GM21367 (cell line): Measurements from ENCODE around the gene PNPLA1.

Experiments
- ATAC-seq: cut with Tn5 transposase; IDR thresholded peaks from one replicate; pipeline ENCODE4 v1.9.1; 2021; ENCODE audit not compliant: unreplicated experiment

The PNPLA1 gene

DNA sequence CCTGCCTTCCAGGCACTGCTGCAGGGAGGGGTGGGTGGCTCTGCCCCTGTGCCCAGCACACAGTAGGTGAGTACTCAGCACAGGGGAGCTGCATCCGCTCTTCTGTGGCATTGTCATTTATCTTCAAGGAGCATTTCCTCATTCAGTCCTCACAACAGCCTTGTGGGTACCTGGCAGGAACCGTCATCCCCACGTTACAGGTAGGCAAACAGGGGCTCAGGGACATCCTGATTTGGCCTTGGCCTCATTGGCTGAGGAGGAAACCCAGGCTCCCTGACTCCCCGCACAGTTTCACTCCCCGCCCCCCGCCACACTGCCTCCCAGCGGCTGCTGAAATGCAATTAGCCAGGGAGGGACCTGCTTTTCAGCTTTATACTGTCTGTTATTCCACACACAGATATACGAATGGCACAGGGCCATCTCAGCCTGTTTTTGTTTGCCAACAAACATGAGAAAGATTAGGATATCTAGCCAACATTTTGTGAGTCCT lies 24.2 kb upstream of the PNPLA1 start:
- no peak for ATAC-seq

DNA sequence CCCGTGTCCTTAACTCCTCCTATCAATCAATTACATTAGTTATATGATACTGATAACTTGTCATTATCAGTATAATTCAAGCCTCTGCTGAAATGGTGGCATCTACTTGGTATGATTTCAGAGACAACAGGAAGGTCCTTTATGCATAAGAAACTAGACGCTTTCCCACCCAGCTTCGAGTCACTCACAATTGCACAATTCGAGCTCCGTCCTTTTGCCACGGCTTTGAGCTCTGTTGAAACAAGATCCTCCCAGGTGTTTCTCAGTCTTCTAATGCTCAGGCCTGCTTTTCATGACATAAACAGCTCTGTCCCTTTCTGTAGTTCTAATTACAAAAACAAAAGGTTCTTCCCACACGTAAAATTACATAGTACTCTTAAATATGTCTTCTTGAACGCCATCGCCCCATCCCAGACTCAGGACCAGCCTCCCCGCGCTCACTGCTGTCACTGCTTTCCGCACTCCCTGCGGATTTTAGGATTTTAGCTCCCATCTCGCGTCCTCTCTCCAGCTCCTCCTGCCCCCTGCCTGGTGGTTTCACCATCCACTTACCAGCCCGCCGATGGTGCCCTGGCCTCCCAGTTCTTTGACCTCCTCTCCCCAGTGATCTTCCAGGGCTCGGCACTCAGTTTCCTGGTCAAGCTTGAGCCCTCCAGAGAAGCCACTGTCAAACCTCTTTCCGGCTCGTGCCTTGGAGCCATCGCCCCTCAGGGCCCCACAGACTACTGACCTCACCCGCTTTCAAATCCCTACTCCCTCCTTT lies 23.2 kb upstream of the PNPLA1 start:
- ATAC-seq: no peak

DNA sequence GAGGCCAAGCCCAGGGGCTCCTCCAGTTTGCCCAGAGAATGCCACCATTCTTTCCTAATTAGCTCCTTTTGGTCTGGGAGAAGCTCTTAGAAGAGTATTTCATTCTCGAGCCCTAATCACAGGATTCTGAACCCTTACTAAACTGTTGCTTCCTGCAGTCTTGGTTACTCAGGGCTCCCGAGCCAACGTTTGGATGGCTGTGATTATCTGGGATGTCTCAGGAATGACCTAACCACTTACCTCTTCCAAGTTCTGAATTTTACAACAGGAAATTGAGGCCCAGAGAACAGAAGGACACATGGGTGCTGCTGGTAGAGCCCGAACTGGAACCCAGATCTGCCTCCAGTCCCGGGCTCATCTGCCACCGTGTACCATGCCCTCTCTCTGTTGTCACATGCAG lies 22.2 kb upstream of the PNPLA1 start:
- ATAC-seq: no peak

DNA sequence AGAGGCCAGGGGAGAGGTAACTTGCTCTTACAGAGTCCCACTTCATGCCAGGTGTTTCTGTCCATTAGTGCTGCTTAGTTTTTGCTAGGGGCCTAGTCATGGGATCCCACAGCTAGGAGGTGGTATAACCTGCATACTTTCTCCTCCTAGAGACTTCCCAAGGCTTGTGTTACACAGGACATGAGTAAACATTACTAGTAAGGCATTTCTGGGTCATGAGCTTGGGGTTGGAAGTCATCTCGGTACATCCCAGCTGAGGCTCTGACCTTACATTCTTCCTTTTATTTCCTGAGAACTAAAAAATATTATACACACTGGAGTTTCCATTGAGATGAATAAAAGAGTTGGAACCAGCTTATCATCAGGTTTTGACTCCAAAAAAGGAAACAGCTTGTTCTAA lies 20.9 kb upstream of the PNPLA1 start:
- ATAC-seq: no peak

DNA sequence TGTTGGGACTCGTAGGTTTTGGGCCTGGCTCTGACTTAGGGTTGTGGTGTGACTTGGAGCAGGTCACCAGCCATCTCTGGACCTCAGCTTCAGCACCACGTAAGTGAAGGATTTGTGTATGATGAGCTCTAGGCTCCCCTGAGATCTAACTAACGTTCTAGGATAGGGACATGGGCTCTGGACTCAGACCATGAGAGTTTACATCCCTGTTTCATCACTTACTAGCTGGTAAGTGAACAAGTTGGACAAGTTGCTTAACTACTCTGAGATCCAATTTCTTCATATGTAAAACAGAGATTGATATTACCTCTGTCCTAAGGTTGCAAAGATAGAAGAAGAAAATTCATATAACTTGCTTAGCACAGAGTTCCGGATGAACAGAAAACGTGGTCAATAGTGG lies 20.3 kb upstream of the PNPLA1 start:
- no peak for ATAC-seq

DNA sequence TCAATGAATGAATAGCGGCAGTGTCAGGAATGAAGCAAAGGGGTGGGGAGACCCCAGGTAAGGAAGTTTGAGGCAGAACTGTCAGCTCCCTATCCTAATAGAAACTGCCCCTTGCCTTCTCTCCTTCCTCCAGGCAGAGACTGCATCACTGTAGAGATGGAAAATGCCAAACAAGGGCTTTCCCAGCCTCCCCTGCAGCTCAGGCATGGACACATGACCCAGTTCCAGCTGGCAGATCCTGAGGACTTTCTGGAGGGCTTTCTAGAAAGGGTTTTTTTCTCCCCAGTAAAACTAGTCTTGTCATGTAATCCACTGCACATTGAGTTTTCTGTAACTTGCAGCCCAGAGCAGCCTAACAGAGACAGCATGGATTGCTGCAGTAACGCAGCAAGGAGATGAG lies 17.9 kb upstream of the PNPLA1 start:
- ATAC-seq: no peak

DNA sequence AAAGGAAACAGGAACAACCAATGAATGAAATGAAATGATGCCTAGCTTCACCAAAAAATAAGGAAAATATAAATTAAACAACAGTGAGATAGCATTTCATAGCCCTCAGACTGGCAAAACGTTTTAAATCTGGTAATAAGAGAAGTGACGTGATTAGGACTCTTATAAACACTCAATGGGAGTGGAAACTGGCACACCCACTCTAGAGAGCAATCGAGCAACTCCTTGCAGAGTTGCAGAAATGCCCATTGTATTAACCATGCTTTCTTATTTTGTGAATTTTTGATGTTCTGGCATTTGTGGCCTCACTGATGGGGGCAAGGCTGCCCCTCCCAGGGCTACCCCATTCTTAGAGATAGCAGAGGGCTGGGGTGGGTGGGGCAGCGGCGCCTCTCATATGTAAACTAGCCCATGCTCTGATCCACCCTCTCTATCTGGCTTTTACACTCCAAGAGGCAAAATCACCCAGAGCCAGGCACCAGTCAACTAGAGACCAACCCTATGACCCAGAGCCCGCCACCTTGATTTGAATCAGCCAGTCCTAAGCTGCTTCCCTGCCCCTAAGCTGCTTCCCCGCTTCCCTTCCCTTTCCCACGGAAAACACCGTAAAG lies 6.4 kb upstream of the PNPLA1 start:
- no peak for ATAC-seq

DNA sequence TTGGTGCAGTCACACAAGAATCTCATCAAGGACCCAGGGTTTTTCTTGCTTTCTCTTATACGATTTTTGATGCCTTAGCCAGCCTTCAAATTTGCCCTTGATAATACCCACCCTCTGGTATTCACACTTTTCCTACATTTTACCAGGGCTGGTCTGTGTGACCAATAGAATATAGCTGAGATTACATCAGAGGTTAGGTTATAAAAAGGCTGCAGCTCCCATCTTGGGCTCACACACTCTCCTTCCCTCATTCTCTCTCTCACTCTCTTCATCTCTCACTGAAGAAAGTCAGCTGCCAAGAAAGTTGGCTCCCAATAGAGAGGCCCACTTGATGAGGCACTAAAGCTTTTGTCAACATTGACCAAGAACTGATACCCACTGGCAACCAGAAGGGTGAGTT lies 4.1 kb upstream of the PNPLA1 start:
- ATAC-seq: no peak

DNA sequence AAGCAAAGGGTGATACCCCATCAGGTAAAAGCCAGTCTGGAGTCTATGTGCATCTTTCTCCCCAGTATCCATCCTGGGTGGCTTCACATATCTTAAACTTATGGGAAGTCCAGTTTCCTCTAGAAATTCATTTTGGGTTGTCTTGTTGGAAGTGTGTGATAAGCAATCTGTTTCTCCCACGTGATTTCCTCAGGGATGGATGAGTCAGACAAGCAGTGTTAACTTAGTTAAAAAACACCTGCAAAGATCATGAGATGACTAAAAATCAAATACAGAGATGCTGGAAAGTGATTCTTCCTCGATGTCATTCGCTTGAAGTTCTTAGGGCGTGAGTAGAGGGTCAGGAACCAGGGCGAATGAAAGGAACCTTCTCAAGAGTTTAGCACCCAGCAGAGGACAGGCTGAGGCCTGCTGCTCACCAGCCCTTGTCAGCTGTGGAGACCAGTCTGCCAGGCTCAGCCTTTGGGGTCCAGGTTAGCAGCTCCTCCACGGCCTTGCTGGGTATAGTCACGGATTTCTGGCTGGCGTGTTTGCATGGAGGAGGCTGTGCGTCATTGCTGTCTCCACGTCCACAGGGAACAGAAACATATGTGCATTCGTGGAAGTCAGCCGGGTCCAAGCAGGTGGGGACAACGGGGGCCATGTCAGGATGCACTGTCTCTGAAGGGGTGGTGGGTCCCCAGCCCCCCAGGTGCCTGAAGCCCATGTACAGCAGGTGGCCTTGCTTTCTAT lies 2.8 kb upstream of the PNPLA1 start:
- ATAC-seq: no peak

DNA sequence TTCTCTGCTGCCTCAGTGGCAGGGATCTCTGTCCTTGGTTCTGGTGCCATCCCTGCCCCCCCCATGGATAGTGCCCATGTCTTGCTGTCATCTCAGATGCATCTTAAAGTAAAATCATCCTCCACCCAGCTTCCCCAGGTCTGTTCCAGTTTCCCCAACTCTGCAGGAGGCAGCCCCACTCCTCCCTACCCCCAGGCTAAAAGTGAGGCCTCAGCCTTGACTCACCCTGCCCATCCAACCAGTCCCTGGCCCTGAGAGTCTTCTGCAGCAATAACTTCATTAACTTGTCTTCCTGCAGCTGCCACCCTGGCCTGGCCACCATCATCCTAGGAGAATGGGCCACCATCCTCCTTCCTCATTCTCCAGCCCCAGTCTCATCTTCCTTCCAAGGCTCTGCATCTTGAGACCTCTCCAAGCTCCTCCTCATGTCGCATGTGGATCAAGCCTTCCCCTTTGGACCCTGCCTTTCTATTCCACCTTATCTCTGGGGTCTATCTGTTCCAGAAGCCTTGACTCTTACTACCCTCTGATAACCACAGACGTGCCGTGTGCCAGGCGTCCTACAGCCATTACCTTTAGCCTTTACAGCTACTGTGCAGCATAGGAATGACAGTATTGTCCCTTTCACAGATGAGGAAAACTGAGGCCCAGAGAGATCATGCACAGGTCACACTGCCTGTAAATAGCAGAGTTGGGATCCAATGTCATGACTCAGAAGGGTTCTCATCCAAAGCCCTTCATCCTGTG lies 2.0 kb upstream of the PNPLA1 start:
- ATAC-seq: no peak

DNA sequence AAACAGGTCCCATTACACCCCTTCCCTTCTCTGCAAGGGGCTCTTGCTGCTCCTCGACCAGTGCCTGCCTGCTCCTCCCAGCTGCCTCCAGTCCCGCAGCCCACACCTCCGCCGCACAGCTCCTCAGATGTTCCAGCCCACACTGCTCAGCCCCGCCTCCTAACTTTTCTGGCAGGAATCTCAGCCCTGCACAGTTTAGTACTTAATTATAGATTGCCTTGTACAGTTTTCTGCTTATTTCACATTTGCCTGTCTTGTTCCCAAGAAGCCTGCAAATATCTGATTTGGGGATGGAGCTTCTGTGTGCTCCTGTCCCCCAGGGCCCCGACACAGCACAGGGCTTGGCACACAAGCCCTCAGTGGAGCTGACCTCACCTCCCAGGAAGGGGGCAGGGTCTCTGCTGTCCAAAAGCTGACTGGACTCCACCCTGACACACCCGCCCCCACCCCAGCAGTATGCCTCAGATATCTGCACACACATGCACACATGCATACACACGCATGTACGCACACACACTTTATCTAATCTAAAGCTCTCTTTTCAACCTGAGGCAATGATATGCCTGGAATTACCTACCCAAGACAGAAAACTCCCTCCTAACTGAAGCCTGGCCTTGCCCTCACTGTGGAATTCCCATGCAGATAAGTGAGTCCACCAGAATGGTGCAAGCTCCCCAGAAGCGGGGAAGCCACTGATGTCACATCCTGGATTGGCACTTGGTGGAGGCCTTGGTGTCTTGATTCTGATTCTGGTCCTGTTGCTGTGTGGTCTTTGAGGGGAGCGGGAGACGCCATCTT lies 1.2 kb upstream of the PNPLA1 start:
- ATAC-seq: no peak

DNA sequence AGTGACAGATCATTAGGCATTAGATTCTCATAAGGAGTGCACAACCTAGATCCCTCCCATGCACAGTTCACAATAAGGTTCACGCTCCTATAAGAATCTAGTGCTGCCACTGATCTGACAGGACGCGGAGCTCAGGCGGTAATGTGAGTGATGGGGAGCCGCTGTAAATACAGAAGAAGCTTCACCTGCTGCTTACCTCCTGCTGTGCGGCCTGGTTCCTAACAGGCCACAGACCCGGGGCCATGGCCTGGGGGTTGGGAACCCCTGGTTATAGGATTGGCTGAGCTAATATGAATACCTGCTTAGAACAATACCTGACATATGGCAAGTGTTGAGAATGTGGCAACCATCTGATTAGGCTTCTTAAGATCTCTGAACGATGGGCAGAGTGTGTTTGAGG lies 2.4 kb downstream of the PNPLA1 start:
- no peak for ATAC-seq

DNA sequence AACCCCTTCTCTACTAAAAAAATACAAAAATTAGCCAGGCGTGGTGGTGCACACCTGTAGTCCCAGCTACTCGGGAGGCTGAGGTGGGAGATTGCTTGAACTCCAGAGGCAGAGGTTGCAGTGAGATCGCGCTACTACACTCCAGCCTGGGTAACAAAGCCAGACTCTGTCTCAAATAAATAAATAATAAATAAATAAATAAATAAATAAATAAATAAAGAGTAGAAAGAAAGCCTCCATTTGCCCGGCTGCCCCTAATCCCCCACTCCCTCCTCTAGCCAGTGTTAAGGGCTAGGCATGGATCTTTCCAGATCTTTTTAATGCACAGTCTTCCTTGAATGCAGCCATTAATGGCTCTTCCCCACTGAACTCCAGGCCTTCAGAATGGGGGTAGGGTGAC lies 3.2 kb downstream of the PNPLA1 start:
- no peak for ATAC-seq

DNA sequence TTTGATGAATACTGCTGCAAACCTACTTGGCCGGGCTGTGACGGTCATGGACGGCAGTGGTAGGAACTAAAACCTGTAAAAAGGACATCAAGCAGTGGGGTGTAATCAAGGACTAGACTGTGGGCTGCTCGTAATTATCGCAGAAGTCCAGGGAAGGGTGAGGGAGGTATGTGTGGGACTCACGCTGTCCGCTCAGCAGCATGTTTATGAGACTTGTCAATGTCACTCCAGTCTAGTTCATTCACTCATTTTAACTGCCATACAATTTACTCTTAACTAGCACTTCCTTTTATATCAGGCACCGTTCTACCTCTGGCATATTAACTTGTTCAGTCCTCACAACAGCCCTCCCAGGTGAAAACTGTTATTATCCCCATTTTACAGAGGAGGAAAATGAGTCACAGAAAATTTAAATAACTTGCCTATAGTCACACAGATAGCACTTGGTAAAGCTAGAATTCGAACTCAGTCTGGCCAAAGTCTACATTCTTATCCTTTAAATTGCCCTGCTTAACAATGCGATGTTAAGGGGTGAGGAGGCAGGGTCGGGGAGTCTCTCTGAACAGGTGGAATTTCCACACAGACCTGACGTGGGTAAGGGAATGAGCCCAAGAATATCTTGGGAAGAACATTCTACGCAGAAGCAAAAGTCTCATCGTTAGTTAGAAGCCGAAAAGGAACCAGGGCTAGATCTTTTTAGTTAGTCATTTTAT lies 4.1 kb downstream of the PNPLA1 start:
- ATAC-seq: no peak

DNA sequence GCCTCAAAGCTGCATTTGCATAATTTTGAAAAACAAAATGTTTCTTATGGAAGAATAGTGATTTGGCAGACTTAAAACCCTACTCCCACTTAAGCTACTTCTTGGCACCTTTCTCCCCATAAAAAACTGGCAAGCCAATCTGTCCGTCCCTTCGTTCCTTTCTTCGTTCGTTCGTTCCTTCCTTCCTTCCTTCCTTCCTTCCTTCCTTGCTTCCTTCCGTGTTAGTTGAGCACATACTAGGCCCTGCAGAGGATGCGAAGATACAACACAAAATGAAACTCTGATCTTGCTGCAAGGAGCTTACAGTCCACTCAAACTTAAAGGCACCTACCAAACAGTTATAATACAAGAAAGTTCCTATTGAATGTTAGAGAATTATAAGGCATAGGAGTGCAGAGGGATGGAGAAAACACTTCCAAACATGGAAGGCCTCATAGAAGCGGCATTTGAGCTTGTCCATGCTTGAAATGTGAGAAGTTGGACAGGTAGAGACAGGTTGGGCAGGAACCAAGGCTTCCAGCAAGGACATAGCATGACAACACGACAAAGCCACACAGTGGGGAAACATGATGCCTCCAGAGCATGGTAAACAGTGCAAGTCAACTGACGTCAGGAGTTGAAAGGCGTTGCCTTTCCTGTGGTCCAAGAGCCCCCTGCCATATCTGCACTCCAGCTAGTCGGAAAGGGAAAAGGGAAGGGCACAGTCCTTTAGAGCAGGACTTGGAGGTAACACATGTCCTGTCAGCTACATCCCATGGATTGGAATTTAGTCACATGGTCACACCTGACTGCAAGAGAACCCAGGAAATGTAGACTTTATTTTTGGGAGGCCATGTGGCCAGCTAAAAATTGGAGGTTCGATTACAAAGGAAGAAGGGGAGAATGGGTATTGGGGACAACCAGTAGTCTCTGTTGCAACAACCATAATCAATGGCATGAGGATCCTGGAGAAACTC lies 7.0 kb downstream of the PNPLA1 start:
- ATAC-seq: no peak

DNA sequence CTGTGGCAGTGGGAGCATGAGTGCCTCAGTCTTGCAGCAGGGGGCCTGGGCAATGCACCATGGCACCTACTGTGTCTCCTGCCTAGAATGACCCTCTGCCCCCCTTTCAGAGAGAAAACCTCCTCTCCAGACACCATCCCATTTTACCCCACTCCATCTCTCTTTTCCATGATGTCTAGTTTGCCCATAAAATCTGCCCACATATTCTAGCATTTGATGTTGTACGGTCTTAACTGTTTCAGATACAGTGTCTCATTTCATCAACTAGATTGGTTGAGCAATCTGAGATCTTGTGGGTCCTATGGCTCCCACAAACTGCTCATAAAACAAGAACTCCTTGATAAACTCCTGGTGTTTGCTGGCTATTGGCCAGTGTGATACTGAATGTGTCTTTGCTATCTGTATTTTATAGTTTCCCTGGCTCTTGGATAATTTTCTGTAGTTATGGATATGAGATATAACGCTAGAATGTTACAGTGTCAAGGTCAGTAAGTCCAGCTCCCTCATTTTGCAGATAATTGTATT lies 8.1 kb downstream of the PNPLA1 start:
- ATAC-seq: no peak

DNA sequence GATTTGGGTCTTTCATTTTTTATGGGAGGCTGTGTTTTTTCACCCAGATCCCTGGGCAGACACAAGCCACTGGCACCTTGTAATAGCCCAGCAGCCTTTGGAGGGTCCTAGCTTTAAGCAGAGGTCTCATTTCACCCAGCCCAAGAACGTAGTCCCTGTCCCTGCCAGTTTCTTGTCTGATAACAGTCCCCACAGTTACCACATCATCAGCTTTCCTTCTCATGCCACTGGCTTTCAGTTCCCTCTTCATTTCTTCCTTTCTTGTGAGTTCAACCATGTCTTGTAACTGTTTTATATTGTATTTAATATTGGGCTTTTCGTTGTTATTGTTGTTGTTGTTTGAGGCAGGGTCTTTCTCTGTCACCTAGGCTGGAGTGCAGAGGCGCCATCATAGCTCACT lies 10.6 kb downstream of the PNPLA1 start:
- no peak for ATAC-seq

DNA sequence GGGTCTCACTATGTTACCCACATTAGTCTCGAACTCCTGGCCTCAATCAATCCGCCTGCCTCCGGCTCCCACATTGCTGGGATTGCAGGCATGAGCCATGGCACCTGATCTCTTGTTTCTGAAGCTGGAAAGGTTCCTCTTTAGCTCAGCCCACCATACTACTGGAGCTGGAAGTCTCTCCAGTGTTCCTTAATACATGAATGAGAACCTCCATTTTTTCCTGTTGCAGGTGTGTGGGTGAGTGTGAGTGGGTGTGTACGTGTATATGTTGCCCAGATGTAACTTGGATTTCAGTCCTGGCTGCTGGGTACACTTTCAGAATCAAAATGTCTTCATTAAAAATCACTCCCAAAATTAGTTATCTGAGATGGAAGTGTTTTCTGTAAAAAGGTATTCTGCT lies 11.1 kb downstream of the PNPLA1 start:
- ATAC-seq: no peak

DNA sequence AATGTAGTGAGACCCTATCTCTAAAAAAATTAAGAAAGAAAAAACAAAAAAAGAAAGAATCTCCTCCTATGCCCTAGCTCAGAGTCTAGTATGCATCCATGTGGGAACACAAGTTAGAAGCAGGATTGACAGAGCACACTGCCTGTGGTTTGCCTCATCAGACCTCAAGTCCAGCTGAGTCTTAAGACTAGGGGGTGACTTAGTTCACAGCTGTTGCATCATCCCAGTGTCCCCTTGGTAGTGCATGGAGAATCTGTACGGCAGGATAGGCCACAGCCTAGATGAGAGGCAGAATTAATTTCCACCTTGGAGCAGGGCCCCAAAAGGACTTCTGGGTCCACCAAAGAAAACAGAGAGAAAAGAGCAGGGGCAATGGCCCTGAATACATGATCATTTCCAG lies 13.7 kb downstream of the PNPLA1 start:
- ATAC-seq: no peak
